Activated T-cell treated with anti-CD3 and anti-CD28 coated beads for 1 hour (primary cell): ENCODE results near the gene VMAC.
A peak's percentile ranks its signal among the peaks of the same experiment; 100 is the strongest.
"Not testable (repeated sequence)": the region's sequence is repeated elsewhere in the genome, so short reads cannot be mapped to it uniquely, and the experiment has no call there.

Experiments
- DNase-seq: peaks from one replicate; pipeline ENCODE4 v3.0.0-alpha.2; 2020; ENCODE audit warnings: low read depth

VMAC gene

GRCh38 chr19:5884065-5884811, 20.4 kb upstream of the VMAC start:
- not testable (repeated sequence) for DNase-seq

DNA sequence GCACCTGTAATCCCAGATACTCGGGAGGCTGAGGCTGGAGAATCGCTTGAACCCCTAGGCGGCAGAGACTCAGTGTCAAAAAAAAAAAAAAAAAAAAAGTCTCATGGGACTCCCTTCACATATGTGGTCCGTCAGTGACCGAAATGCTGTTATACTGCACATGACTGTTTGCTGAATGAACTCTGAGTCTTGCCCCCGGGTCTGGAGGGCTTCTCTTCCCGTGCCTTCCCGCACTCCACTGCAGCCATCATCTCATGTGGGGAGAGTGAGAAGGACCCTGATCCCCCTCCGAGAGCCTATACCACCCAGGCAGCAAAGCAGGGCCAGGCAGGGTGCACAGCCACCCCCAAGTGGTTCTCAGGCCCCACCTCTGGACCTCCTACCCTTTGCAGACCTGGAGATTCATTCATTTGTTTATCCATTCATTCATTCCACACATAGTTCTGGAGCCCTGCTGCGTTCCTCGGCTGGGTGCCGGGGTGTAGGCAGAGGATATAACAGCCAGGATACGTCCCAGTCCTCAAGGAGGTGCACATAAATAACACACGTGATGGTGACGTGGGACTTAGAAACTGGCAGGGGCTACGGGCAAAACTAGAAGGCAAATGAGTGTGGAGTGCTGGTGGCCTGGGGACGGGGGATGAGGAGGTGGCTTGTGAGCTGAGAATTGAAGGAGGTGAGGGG, 15.2 kb upstream of the VMAC start:
- no peak for DNase-seq

DNA sequence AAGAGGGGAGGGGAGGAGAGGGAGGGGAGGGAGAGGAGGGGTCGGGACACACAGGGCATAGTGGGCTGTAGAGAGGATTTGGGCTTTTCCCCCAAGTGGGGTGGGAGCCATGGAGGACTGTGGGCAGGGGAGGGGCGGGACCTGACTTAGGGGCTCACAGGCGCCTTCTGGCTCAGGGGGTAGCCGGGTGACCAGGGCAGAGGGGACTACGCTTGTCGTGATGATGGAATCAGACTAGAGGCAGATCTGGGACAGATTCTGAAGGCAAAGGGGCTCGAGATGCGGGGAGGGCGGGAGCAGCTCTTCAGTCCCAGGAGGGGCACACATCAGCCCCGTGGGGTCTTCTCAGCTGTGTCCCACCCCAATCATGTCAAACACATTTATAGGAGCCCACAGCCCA, 14.6 kb upstream of the VMAC start:
- no peak for DNase-seq

- DNase-seq = no peak
Observed at GRCh38 chr19:5891572-5891937, 13.1 kb upstream of the VMAC start.

DNA sequence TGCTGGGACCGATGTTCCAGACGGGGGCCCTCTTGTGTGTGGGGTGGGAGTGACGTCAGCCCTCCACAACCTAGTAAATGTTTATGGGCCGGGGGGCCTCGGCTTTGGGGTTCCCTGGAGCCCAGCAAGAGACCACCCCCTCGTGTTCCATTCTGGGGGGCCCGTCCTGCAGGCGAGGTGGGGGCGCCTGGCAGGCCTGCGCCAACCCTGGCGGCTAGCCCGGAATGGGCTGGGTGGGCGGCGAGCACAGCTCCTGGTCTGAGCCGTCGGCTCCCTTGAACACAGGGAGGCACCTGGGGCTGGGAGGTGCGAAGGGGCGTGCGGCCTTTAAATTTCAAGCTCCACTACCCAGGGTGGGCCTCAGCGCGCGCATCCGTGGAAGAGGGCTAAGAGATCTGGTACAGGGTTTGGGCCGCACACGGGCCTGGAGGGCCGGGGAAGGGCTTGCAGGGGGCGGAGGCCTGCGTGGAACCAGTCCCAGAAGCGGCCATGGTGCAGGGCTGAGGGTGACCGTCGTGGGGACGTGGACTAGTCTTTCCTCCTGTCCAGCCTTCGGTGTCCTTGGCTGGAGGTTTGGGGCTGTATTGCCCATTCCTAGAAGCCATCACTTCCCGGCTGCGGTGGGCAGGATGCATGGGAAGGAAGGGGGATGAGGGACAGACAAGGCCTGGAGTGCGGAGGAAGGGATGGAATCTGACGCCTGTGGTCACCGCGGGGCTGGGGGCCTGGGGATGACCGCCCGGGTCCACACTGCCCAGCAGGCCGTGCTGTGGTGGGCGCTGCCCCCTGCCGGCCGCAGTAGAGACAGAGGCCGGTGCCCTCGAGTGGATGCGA, 12.5 kb upstream of the VMAC start:
- DNase-seq = no peak

GRCh38 chr19:5892772-5893275, 11.8 kb upstream of the VMAC start:
- DNase-seq = no peak

- no peak for DNase-seq
Observed at GRCh38 chr19:5893296-5893903, 11.3 kb upstream of the VMAC start.

DNA sequence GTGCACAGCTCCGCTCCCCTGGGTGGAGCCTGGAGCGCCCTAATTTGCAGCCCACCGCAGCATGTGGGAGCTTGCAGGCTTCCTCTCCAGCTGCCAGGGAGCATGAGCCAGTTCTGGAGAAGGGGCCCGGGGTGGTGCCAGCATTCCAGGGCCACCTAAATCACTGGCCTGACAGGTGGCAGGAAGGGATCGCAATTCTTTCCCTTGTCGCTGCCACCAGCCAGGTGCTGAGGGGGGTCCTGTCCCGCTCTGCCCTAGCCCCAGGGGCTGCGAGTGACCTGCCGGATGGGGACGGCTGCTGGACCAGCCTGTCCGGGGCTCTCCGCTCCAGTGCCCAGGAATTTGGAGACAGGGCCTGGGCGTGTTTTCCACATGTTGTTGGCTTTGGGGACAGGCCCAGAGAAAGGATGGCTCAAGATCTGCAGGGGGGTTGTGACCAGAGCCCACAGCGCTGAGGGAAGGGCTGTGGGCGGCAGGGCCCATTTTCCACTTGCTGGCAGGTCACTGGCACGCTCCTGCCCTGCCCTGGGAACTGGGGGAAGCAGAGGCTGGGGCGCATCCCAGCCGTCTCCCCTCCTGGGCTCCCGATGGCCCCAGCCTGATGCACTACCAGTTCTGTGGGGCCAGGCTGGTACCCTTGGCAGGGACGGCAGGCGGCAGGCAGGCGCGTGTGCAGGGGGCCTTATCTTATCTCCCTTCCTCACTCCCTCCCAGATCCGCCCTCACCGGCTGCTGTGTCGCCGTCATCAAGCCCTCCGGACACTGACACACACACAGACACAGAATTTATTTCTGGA, 10.6 kb upstream of the VMAC start:
- DNase-seq = no peak

- DNase-seq = no peak
Observed at GRCh38 chr19:5894704-5895349, 9.8 kb upstream of the VMAC start.

GRCh38 chr19:5895409-5895808, 9.3 kb upstream of the VMAC start:
- DNase-seq = no peak

GRCh38 chr19:5895890-5896289, 8.8 kb upstream of the VMAC start:
- DNase-seq = no peak

GRCh38 chr19:5896365-5897076, 8.2 kb upstream of the VMAC start:
- no peak for DNase-seq

DNA sequence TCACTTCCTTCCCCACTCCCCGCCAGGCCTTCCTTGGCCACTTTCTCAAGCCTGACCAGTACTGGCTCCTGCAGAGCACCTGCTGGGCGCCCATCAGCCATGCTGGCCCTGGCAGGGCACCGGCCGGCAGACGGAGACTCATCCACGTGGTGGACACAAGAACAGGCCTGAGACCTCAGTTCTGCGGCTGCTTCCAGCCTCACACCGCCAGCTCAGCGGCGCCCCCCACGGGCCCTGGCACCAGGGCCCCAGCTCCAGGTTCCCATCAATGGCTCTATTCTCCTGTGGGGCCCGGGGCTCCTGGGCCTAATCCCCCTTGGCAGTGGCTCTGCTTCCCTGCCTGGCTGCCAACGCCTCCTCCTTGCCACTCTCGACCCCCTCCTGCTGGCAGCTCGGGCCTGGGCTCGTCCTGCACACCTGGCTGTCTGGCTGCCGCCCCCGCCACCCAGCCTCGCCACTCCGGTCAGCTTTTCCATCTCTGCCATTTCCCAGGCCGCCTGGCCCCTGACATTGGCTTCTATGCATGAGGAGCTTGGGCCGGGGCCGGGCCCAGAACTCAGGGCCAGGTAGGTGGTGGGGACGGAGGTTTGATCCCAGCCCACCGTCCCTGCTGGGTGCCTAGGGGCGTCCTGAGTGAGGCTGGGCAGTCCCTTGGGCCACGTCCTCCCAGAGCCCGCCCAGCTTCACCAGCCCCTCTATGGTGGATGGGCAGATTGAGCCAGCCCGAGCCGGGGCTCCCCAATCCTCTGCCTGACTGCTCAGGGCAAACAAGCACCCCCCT, 7.3 kb upstream of the VMAC start:
- DNase-seq = no peak

DNA sequence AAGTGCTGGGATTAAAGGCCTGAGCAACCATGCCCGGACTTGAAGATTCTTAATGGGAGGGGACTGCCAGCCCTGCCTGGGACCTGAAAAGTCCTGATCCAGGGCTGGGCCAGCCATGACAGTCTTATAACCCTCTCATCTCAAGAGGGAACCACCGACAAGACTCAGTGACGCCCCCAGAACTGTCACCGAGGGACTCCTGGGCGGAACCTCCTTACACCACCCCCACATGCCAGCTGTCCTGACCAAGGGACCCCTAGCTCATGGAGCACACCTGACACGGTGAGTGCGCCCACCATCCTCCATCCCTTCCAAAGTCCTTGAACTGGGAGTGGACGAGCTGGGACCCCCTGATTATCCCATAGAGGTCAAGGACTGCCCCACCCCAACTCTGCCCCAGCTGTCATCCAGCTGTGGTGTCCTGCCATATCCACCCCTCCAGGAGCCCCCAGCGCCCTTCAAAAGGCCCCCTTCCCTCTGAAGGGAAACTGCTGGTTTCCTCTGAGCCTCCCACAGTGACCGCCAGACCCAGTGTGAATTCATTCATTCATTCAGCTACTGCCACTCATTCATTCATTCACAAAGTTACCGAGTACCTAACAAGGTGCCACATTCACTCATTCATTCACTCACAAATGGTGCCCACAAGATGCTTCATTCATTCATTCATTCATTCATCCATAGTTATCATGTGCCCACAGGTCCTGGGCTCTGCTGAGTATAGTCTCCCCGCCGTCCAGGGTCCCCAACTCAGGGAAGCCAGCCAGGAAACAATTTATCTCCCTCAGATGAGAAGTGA, 4.7 kb upstream of the VMAC start:
- DNase-seq = no peak

DNA sequence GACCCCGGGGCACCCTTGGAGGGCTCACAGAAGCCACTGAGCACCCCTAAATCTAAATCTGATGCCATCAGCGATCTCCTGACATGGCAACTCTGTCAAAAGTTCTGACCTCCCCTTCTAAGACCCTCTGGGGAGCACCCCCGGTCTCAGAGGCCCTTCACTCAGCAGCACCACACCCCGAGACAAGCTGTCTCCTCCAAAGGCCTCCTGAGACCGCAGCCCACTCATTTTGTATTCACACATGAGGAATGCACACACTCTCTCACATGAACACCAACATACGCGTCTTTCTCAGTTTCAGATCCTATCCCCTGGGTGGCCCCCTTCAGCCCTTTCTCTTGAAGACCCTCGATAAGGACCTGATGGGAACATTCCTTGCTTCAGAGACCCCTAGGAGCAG, 3.7 kb upstream of the VMAC start:
- DNase-seq = no peak

DNA sequence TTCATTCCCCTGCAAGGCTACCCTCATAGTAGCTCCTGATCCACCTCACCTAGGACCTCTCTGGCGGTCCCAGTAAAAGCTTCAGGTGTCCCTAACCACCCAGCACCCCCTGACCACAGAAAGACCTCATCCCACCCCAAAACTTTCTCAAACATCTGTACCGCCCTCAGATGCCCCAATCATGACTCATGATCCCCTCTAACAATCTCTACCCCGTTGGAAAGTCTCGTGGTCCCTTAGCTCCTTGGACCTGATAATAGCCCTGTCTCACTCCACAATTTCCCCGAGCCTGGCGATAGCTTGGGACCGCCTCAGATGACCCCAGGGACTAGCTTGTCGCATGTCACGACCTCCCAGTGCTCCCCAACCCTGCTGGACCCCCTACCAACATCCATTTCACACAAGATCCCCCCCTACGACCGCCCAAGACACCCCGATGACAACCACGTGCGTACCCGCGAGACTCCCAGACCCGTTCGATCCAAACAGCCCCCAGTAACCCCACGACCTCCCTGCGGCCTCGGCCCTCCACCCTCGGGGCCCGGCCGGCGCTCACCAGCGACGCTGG, 1.5 kb upstream of the VMAC start:
- no peak for DNase-seq

GRCh38 chr19:5903624-5904351, 884 bp upstream of the VMAC start, which contains the start of gene NDUFA11:
Gene NDUFA11, minus strand, starts transcription at chr19:5903790. Its CDS starts 82 bp downstream, at chr19:5903708.
- DNase-seq = peak; percentile 99
